NCI-H460 (cell line): ENCODE results near the gene OOSP3. TPM values are rescaled to one million over a fixed set of nuclear protein-coding genes. Genes with fewer than 3 reads are reported as not detected.

Experiments used
- DNase-seq: peaks from one replicate; pipeline ENCODE4 v3.0.0-alpha.2; 2016; ENCODE audit warnings: low read depth; ENCODE audit errors: extremely low read depth
- total RNA-seq: library from RNA; depleted of rRNA; stranded (reverse); fragments of >200 nt; shearing (Covaris generic); gene quantifications from 2 replicates; pipeline ENCODE4 v1.2.3, GENCODE V29; 2014; rRNA removed

OOSP3 gene
- total RNA-seq, 1 experiment from 2014 or later, result not detected

GRCh38 chr11:59943997-59944714 lies 65.6 kb downstream of the OOSP3 start:
- no peak for DNase-seq

- DNase-seq, result no peak
Measured at GRCh38 chr11:59944720-59945119, 66.1 kb downstream of the OOSP3 start.

Other genes starting within 250 kb of the OOSP3 start
- 22.4 and 23.4 TPM in 2 replicates for gene PATL1, start 209.7 kb upstream of the OOSP3 start, total RNA-seq
- not detected in 2 replicates for gene OR10V1, start 164.9 kb upstream of the OOSP3 start, total RNA-seq
- gene STX3, start 123.4 kb upstream of the OOSP3 start, total RNA-seq, result 11.3 and 12.6 TPM in 2 replicates
- gene MRPL16, start 68.0 kb upstream of the OOSP3 start, total RNA-seq, result 43.5 and 50.5 TPM in 2 replicates
- not detected in 2 replicates for gene CBLIF, start 33.3 kb upstream of the OOSP3 start, total RNA-seq
- not detected in 2 replicates for gene TCN1, start 12.3 kb upstream of the OOSP3 start, total RNA-seq
- not detected in 2 replicates for gene OOSP1, start 59.6 kb downstream of the OOSP3 start, total RNA-seq
- not detected in 2 replicates for gene OOSP4A, start 85.3 kb downstream of the OOSP3 start, total RNA-seq
- gene OOSP4B, start 138.4 kb downstream of the OOSP3 start, total RNA-seq, result not detected in 2 replicates
- gene OOSP2, start 161.6 kb downstream of the OOSP3 start, total RNA-seq, result not detected in 2 replicates
- not detected in 2 replicates for gene MS4A3, start 177.9 kb downstream of the OOSP3 start, total RNA-seq
- gene MS4A2, start 209.9 kb downstream of the OOSP3 start, total RNA-seq, result not detected in 2 replicates